Right renal pelvis (tissue), 4 donors: ENCODE measurements around the gene HS1BP3. TPM values are rescaled to one million over a fixed set of nuclear protein-coding genes. Genes with fewer than 3 reads are reported as not detected.

Experiments used
- DNase-seq, 4 donors: peaks; one replicate each; pipeline ENCODE4 v3.0.0-alpha.2; 2013; ENCODE audit warnings: low read depth in 4 of 4, low spot score in 3 of 4, missing footprints in 1 of 4
- polyA plus RNA-seq, 4 donors: library from polyadenylated mRNA; unstranded; fragments of 120-200 nt; gene quantifications; one replicate each; pipeline ENCODE4 v1.2.1, GENCODE V29; 2013; ENCODE audit not compliant: insufficient read length in 4 of 4

HS1BP3 gene
- polyA plus RNA-seq, 4 donors = 18.9 to 22.0 (median 19.2) TPM

DNA sequence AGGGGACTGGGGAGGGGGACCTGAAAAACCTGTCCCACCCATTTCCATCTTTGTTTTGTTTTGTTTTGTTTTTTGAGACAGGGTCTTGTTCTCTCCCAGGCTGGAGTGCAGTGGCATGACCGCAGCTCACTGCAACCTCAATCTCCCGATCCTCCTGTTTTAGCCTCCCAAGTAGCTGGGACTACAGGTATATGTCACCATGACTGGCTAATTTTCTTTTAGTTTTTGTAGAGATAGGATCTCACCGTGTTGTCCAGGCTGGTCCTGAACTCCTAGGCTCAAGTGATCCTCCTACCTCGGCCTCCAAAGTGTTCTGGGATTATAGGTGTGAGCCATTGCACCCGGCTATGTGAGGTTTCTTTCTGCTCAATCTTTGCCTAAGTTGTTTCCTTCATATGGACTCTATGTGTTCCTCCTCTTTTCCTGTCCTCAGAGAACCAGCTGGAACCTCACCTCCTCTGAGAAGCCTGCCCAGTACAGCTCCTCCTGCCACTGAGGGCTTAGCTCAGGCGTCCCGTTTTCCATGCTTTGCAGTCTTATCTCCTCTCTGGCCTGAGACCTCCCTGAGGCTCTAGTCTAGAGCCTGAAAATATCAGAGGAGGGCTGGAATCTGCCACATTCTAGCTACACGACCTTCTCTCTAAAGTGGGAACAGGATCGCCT lies 74.8 kb downstream of the HS1BP3 start:
- DNase-seq = no peak

DNA sequence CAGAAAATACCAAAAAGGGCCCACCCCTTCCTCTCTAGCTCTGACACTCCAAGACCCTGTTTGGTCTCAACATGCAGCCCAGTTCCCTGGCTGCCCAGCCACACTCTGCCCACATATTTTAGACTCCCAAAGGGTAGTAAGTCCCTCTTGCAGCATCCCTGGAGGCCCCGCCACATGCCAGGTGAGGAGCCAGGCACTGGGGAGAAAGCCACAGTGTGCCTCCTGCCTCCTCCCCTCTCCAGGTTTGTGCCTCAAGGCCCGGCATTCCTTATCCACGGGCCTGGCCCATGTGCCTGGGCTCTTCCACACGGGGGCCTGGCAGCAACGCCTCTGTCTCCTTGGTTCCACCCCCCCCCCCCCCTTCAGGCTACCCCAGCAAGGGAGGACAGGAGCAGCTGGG lies 75.5 kb downstream of the HS1BP3 start:
- DNase-seq = no peak

DNA sequence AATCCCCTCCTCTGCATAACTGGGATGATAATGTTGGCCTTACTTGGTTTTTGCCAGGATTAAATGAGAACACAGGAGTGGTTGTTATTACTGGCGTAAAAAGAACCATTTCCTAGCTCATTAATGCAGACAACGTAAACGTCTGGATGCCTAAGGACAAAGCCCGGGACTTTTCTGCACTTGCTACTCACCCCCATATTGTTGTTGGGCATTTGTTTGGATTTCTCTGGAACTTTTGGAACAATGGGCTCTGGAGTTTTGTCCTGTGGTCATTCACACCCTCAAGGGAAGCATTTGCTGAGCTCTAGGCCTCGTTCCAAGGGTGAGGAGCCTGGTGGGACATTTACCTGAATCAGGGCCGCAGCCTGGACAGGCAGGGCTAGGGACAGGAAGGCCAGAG lies 76.0 kb downstream of the HS1BP3 start:
- DNase-seq = no peak

DNA sequence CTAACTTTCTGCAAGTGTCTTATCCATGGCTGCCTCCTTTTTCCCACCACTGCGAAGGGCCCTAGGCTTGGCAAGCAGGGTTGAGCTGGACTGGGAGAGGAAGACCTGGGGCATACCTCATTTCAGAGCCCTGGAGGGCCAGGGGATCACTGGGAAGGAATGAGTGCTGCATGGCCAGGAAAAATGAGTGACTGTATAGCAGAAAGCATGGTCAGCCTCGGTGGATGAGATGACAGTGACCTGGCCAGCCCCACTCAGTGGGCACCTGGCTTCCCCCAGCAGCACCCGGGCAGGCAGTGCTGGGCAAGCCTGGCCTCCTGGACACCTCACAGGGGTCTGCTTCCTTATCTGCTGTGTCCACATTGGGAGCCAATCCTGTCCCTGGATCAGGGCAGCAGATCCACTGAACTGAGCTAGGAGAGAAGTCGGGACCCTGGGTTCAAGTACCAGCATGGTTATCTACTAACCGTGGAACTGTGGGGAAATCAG lies 76.4 kb downstream of the HS1BP3 start:
- no peak for DNase-seq

DNA sequence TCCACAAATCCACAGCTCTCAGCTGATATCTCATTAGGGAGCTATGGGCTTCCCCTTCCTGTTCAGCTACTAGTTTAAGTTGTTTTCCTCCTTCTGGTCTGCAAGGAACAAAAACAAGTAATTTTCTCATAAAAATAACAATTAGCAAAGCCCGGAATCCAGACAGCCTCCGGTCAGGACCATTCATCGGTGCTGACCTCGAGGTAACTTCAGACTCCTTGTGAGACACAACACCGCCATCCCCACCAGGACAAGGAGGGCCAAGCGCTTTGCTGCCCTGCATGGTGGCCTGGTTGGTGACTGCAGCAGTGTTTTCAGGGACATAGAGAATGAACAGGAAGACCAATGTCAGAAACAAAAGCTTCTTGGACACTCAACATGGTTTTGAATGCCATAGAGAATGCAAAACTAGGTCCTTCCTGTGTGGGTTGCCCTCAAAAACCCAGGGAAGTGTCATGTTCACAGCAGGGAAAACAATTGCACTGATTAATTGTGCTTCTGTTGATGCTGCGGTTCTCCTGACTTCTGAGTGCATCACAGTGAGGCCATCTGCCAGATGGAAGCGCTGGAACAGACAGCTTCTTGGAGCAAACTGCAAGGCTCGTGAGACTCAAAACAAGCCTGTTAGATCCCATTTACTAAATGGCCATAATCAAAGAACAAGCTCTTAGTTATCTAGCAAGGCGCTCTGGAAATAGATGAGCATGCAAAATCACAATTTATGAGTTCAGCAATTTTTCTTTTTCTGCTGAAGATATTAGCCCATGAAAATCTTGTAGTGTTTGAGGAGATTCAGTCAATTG lies 77.1 kb downstream of the HS1BP3 start:
- no peak for DNase-seq

DNA sequence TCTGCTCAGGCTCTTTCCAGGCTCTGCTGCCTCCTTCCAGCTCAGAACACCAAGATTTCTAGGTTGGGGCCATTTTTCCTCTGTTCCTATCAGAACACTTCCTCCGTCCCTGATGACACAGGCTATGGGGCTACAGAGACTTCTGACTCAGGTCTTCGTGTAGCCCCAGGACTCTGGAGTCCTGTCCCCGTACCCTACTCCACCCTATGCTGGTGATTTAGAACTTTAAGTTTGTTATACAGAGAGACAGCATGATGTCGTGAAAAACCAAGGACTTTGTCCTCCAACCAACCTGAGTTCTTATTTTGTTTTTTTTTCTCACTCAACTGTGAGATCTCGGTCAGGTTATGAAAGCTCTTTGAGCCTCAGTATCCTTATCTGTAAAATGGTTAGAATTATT lies 78.7 kb downstream of the HS1BP3 start:
- DNase-seq = no peak

DNA sequence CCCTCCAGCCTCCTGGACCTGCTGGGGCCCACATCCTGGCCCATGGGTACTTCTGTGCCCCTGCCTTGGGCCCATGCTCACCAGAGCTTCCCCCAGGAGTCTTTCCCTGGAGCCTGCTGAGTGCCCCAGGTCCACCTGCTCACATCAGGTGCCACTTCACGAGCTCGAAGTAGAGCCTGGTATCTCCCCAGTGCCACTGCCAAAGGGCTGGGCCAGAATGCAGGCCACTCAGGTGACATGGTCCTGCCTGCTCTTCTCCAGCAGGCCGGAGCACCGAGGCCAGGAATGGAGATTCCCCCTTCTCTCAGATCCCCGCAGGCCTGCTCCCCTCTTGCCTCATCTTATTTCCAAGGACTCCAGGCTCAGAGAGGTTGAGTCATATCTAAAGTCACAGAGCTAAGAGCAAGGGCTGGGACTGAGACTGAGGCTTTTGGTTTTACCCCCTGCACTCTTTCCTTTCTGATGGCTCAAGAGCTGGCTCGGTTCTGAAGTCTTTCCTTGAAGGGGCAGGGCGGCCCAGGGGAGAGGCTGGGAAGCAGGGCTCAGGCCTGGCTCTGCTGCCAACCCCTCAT lies 79.2 kb downstream of the HS1BP3 start:
- no peak for DNase-seq

DNA sequence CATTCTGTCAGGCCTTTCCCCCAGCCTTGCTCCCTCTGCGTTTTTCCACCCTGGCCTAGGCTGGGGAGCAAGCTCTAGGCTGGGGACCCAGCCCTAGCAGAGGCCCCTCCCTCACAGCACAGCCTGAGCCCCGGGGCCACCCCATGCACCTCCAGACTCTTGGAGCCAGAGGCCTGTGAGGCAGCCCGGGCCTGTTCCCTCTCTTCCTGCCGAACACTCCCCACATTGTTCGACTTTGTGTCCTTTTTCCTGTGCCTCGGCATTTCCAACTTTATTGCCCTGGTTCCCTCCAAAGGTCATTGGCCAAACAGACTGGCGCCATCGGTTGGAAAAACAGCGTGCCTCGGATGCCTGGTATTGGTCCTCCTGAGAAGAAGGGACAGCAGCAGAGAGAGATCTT lies 79.7 kb downstream of the HS1BP3 start:
- DNase-seq = no peak

DNA sequence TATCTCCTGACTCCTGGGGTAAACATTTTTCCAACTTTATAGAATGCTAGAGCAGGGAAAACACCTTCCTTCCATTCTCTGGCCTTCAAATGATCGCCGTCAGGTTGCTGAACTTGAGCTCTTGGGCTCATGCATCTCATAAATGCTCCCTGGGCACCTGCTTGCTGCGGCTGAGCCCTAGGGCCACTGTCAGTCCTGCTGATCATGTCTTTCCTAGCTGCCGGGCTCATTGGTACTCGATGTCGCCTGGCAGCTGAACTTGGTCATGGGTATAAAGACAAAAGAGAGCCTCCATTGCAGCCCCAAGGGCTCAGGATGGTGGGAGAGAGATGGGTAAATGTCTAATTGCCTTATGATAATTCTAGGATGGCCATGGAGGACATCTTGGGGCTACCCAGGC lies 80.6 kb downstream of the HS1BP3 start:
- DNase-seq = no peak

DNA sequence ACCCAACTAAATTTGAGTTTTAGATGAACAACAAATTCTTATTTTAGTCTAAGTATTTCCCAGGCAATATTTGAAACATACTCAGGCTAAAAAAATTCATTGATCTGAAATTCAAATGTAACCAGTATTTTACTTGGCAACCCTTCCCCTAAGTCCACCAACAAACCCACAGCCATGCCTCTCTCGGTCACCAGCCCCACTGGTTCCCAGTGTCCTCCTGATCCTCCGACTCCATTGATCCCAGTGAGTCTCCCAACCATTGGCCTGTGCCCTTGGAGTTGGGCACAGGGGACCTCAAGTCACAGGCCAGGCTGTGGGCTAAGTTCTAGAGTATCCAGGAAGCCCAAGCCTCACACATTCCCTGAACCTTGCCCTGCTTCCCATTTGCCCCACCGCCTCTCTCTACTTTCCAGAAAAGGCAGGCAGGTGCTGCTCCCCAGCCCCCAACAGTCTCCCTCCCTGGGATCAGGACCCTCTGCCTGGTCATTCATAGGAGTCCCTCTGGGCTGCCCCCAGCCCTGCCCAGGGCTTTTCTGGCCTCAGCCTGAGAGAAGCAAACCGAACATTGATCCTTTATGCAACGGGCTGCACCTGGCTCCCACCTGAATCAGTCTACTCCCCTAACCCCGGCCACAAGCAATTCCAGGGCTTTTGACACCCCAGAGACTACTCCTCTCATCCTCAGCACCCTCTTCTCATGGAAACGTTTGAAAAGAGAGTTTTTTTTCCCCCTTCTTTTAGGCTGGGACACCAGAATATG lies 81.3 kb downstream of the HS1BP3 start:
- DNase-seq = no peak

DNA sequence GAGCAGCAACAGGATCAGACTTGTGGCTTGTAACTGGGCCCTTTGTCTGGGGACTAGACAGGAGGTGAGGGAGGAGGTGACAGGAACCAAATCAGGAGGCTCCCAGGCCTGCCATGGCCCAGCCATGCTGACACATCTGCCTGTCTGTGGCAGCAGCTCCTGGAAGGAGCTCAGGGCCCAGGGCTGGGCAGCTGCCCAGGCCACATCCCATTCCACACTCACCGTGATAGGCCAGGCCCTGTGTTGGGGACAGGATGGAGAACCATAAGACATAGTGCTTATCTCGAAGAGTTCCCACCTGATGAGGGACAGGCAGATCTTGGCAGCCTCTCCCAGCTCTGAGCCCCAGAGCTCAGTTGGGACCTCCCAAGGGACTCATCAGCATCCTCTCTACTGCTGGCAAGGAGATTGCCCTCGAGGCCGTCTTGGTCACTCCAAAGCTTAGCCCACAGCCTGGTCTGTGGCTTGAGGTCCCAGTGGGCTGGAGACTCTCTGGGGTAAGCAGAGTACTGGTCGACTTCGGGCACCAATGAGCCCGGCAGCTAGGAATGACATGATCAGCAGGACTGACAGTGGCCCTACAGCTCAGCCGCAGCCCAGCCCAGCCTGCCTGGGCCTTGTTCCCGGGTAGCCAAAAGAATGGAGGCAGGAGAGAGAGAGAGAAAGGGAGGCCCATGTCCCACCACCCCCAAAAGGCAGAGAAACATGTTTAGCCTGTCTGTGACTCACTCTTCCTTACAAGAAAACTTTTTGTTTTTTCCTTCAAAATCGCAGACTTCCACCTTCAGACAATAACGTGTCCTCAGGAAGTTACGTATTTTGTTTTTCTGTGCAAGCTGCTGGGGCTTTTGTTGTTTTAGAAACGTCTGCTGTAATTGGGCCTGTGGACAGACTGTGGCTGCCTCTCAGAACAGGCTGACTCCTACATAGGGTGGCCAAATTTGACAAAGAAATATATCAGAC lies 82.1 kb downstream of the HS1BP3 start:
- DNase-seq = no peak

DNA sequence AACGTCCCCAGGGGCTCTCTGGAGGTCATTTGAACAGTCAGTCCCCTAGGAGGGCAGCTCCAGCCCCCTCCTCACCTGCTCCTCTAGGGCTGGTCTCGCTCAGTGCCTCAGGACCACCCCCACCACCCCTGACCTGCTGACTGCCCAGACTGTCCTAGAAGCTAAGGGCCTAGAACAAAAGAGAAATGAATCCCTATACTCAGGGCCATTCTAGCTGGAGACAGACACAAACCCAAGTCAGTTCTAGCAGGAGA lies 83.0 kb downstream of the HS1BP3 start:
- DNase-seq = no peak

Other genes starting within 250 kb of the HS1BP3 start
- 100 to 1,000 TPM in 1 of 4 donors, 10 to 100 TPM in 3; 84.1 to 110 (median 96.1) TPM for gene RHOB, start 204.0 kb downstream of the HS1BP3 start, polyA plus RNA-seq
- 1 to 10 TPM; 3.5 to 5.1 (median 3.6) TPM for gene GDF7, start 16.0 kb upstream of the HS1BP3 start, polyA plus RNA-seq
- 10 to 100 TPM; 37.2 to 45.5 (median 40.6) TPM for gene LDAH, start 172.0 kb upstream of the HS1BP3 start, polyA plus RNA-seq